ENCODE data around the gene ATAD3C. TPM values are rescaled to one million over a fixed set of nuclear protein-coding genes. Genes with fewer than 3 reads are reported as not detected.

The ATAD3C gene
- polyA plus RNA-seq, 1 donor (not counting 4 experiments of a cell fraction or from before 2014, with no cell fraction given) = 0.39 TPM

DNA sequence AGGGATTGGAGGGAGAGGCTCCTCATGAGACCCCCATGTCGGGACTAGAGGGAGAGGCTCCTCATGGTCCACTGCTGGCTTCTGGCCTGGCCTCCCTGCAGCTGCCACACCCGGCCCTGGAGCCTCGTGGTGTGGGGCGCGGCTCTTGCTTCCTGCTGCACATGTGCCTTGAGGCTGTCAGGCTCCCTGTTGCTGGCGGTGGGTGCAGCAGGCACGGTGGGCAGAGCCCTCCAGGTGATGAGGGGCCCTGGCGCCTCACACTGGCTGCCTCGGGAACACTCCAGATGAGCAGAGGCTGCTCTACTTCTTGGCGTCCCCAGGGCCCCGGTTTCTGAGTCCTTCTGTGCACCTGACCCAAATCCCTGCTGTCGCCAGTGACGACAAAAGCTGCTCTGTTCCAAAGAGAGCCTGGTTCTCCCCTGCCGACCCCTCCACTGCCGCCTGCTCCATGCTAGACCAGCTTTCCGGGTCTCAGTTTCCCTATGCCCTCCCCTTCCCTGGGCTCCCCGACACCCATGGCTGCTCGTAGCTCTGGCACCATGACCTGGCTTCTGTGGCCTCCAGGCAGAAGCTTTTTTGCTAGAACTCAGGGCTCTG is 12.3 kb downstream of the ATAD3C start:
- Histone ChIP-seq H3K9me3 (ENCODE audit: control insufficient read depth, low read depth, low read length) (no peaks in the 10 kb centered on the region), H4K20me1 (ENCODE audit: control insufficient read depth, extremely low read depth, insufficient read depth, low read length) (no peaks in the 10 kb centered on the region), H3K79me2 (ENCODE audit: control insufficient read depth, insufficient read depth, low read length) (no peaks in the 10 kb centered on the region), H3K4me3 (ENCODE audit: control insufficient read depth in 2 of 3, extremely low read depth in 1 of 3, insufficient read depth in 2 of 3, low read depth in 1 of 3, low read length in 3 of 3) (no peak overlapping the region), H3K9ac (ENCODE audit: control insufficient read depth, extremely low read depth, insufficient read depth, low read length) (no peak overlapping the region), H3K4me1 (ENCODE audit: control insufficient read depth, extremely low read depth, insufficient read depth, low read length) (peaks cover 12% of the 10 kb centered on the region), H3K36me3 (ENCODE audit: control insufficient read depth in 2 of 2, extremely low read depth in 1 of 2, insufficient read depth in 2 of 2, low read length in 2 of 2) (no peaks in the 10 kb centered on the region), H2AFZ (ENCODE audit: control insufficient read depth, low read length) (peak overlapping the region; percentile 47), H3K27ac (ENCODE audit: control insufficient read depth, insufficient read depth, low read length) (no peak overlapping the region), H3K4me2 (ENCODE audit: control insufficient read depth, extremely low read depth, insufficient read depth, low read depth, low read length) (peak overlapping the region; percentile 45), H3K9me1 (ENCODE audit: control insufficient read depth, extremely low read depth, insufficient read depth, low read length) (no peaks in the 10 kb centered on the region), H3K27me3 (ENCODE audit: control insufficient read depth, extremely low read depth, insufficient read depth, low read length) (no peaks in the 10 kb centered on the region)
- no peak for DNase-seq (ENCODE audit: low read depth, low spot score)
- TF ChIP-seq, protein P1, sequence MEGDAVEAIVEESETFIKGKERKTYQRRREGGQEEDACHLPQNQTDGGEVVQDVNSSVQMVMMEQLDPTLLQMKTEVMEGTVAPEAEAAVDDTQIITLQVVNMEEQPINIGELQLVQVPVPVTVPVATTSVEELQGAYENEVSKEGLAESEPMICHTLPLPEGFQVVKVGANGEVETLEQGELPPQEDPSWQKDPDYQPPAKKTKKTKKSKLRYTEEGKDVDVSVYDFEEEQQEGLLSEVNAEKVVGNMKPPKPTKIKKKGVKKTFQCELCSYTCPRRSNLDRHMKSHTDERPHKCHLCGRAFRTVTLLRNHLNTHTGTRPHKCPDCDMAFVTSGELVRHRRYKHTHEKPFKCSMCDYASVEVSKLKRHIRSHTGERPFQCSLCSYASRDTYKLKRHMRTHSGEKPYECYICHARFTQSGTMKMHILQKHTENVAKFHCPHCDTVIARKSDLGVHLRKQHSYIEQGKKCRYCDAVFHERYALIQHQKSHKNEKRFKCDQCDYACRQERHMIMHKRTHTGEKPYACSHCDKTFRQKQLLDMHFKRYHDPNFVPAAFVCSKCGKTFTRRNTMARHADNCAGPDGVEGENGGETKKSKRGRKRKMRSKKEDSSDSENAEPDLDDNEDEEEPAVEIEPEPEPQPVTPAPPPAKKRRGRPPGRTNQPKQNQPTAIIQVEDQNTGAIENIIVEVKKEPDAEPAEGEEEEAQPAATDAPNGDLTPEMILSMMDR (optimal IDR thresholded peaks at IDR 0.05 in 1 of 3, IDR thresholded peaks at IDR 0.05 in 1 of 3, conservative IDR thresholded peaks at IDR 0.05 in 1 of 3; ENCODE audit: extremely low read depth in 1 of 3, insufficient read depth in 2 of 3, low read length in 3 of 3) = no peak
- no peak for TF ChIP-seq EZH2 (IDR thresholded peaks at IDR 0.05; ENCODE audit: low read length)
- FAIRE-seq = no peak
- dilution Hi-C loops (cut with MboI; ENCODE audit: extremely low pct_ligation_motif_present, low sequenced_read_pairs) = no loop called here

DNA sequence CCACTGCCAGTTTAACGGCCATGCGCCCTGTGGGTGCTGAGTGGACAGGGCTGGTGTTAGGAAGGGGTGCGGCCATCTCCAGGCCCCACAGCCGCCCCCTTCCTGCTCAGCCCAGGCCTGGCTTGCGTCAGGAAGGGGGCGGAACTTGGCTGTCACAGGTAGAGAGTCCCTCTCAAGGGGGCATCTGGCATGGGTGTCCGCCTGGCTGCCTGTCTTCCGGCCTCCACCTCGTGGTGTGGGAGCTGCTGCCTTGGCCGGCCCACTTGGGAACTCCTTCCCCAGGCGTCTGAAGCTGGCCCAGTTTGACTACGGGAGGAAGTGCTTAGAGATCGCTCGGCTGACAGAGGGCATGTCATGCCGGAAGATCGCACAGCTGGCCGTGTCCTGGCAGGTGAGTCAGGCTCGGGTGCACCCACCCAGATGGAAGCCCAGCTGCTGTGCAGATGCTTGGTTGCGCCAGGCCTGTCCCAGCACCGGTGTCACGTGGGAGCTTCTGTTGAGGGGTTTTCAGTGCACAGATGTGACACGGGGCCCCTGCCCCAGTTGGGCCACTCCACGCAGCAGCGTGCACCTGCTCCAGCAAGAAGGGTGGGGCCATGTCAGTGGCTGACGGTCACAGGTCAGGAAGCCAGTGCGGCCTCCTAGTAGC is 13.0 kb downstream of the ATAD3C start:
- no peak overlapping the region for H3K27ac ChIP-seq (ENCODE audit: control insufficient read depth, insufficient read depth, low read length)
- no peak for FAIRE-seq
- dilution Hi-C loops (cut with MboI; ENCODE audit: extremely low pct_ligation_motif_present, low sequenced_read_pairs) = no loop called here

More for the DNA sequence above, 13.0 kb downstream of the ATAD3C start:
- H3K27me3 ChIP-seq (ENCODE audit: control insufficient read depth, extremely low read depth, insufficient read depth, low read length) = no peaks in the 10 kb centered on the region
- peak overlapping the region; percentile 47 for H2AFZ ChIP-seq (ENCODE audit: control insufficient read depth, low read length)
- no peaks in the 10 kb centered on the region for H3K36me3 ChIP-seq (ENCODE audit: control insufficient read depth in 2 of 2, extremely low read depth in 1 of 2, insufficient read depth in 2 of 2, low read length in 2 of 2)
- H3K9me3 ChIP-seq (ENCODE audit: control insufficient read depth, low read depth, low read length) = no peaks in the 10 kb centered on the region
- peak; percentile 7 for DNase-seq (ENCODE audit: low read depth, low spot score)
- H3K4me3 ChIP-seq (ENCODE audit: control insufficient read depth in 2 of 3, extremely low read depth in 1 of 3, insufficient read depth in 2 of 3, low read depth in 1 of 3, low read length in 3 of 3) = no peak overlapping the region
- H3K9me1 ChIP-seq (ENCODE audit: control insufficient read depth, extremely low read depth, insufficient read depth, low read length) = no peaks in the 10 kb centered on the region
- H3K4me2 ChIP-seq (ENCODE audit: control insufficient read depth, extremely low read depth, insufficient read depth, low read depth, low read length) = peak overlapping the region; percentile 45
- no peak for TF ChIP-seq EZH2 (IDR thresholded peaks at IDR 0.05; ENCODE audit: low read length)
- TF ChIP-seq, protein P1 (optimal IDR thresholded peaks at IDR 0.05 in 1 of 3, IDR thresholded peaks at IDR 0.05 in 1 of 3, conservative IDR thresholded peaks at IDR 0.05 in 1 of 3; ENCODE audit: extremely low read depth in 1 of 3, insufficient read depth in 2 of 3, low read length in 3 of 3) = no peak
- H3K79me2 ChIP-seq (ENCODE audit: control insufficient read depth, insufficient read depth, low read length) = no peaks in the 10 kb centered on the region
- H3K9ac ChIP-seq (ENCODE audit: control insufficient read depth, extremely low read depth, insufficient read depth, low read length) = no peak overlapping the region
- H4K20me1 ChIP-seq (ENCODE audit: control insufficient read depth, extremely low read depth, insufficient read depth, low read length) = no peaks in the 10 kb centered on the region
- H3K4me1 ChIP-seq (ENCODE audit: control insufficient read depth, extremely low read depth, insufficient read depth, low read length) = peaks cover 12% of the 10 kb centered on the region
